HepG2 (cell line): Measurements from ENCODE around the gene ANKS3. TPM values are rescaled to one million over a fixed set of nuclear protein-coding genes. Genes with fewer than 3 reads are reported as not detected.

Experiments
- EZH2 ChIP-seq: conservative IDR thresholded peaks from 2 replicates; pipeline ENCODE4 v1.6.1; 2012; ENCODE audit warnings: mild to moderate bottlenecking, low read depth, low read length, moderate library complexity
- FOXA3 ChIP-seq: IDR thresholded peaks from 2 replicates; pipeline ENCODE4 v1.6.1; 2016; ENCODE audit warnings: missing genetic modification reagents, missing compliant biosample characterization
- GATAD1 ChIP-seq: IDR thresholded peaks from 2 replicates; pipeline ENCODE4 v1.6.1; 2016; ENCODE audit warnings: missing genetic modification reagents, missing compliant biosample characterization
- MAX ChIP-seq: IDR thresholded peaks from 2 replicates; pipeline ENCODE4 v1.6.1; 2012; ENCODE audit warnings: inconsistent platforms
- MNT ChIP-seq: fragments of 450-650 bp; IDR thresholded peaks from 2 replicates; pipeline ENCODE4 v1.6.1; 2016
- NFIC ChIP-seq: IDR thresholded peaks from 2 replicates; pipeline ENCODE4 v1.6.1; 2012; ENCODE audit warnings: mild to moderate bottlenecking, low read length, inconsistent platforms
- NRL ChIP-seq: sonication (generic); formaldehyde crosslinking; IDR thresholded peaks from 2 replicates; pipeline ENCODE4 v1.5.0; 2020; ENCODE audit warnings: missing genetic modification reagents, mild to moderate bottlenecking, moderate library complexity, borderline replicate concordance
- SNAI1 ChIP-seq: sonication (generic); formaldehyde crosslinking; IDR thresholded peaks from 2 replicates; pipeline ENCODE4 v1.5.0; 2020; ENCODE audit warnings: mild to moderate bottlenecking, missing genetic modification reagents, borderline replicate concordance
- TCF7L2 ChIP-seq: IDR thresholded peaks from 2 replicates; pipeline ENCODE4 v1.6.1; 2011; ENCODE audit warnings: mild to moderate bottlenecking, low read depth, low read length, moderate library complexity
- TRAFD1 ChIP-seq: sonication (generic); formaldehyde crosslinking; IDR thresholded peaks from 2 replicates; pipeline ENCODE4 v1.5.1; 2020; ENCODE audit warnings: missing genetic modification reagents, mild to moderate bottlenecking, borderline replicate concordance
- ZBED4 ChIP-seq: sonication (generic); formaldehyde crosslinking; IDR thresholded peaks from 2 replicates; pipeline ENCODE4 v1.4.0; 2020; ENCODE audit warnings: missing genetic modification reagents, borderline replicate concordance
- ZGPAT ChIP-seq: IDR thresholded peaks from 2 replicates; pipeline ENCODE4 v1.6.1; 2016; ENCODE audit warnings: mild to moderate bottlenecking
- ZNF260 ChIP-seq: sonication (generic); formaldehyde crosslinking; IDR thresholded peaks from 2 replicates; pipeline ENCODE4 v1.4.0; 2020; ENCODE audit warnings: missing genetic modification reagents, low read depth, mild to moderate bottlenecking, borderline replicate concordance
- ZNF280B ChIP-seq: sonication (generic); formaldehyde crosslinking; IDR thresholded peaks from 2 replicates; pipeline ENCODE4 v1.5.0; 2020; ENCODE audit warnings: missing genetic modification reagents, mild to moderate bottlenecking, borderline replicate concordance
- ZNF335 ChIP-seq: sonication (generic); formaldehyde crosslinking; IDR thresholded peaks from 2 replicates; pipeline ENCODE4 v1.4.0; 2020; ENCODE audit warnings: missing genetic modification reagents
- ZNF800 ChIP-seq: sonication (generic); formaldehyde crosslinking; IDR thresholded peaks from 2 replicates; pipeline ENCODE4 v1.4.0; 2020; ENCODE audit warnings: missing genetic modification reagents
- polyA plus RNA-seq, 8 experiments: library from polyadenylated mRNA; depleted of rRNA in 3 of 8; stranded (reverse) in 7 of 8; unstranded in 1 of 8; fragments of >200 nt; fragmentation: Illumina TruSeq in 4 of 8; extraction: Trizol in 4 of 8; gene quantifications; 2 replicates each; pipeline versions ENCODE4 v1.2.1 to v1.2.3, GENCODE V29; 2011 to 2016; ENCODE audit warnings: low read depth in 4 of 8, missing spikeins in 1 of 8, mixed read lengths in 1 of 8; ENCODE audit not compliant: insufficient read depth in 1 of 8
- total RNA-seq, 5 experiments: library from RNA; depleted of rRNA; stranded (reverse); fragments of >200 nt; fragmentation: Illumina TruSeq; extraction: Trizol; gene quantifications; 2 replicates each; pipeline ENCODE4 v1.2.3, GENCODE V29; 2016; ENCODE audit warnings: low read depth in 1 of 5

ANKS3 gene
- total and polyA plus RNA-seq, 2 of the 13 experiments (the other 11 are each of a cell fraction or from before 2014, with no cell fraction given), result 11.4 to 15.9 TPM

GRCh38 chr16:4734063-4734729, at the start of gene ANKS3, which contains the start of gene DNAAF8 (continued):
- TF ChIP-seq ZBED4 (CRISPR knock-in tag), result peak; percentile 94
- TF ChIP-seq ZNF335 (CRISPR knock-in tag), result no peak
- TF ChIP-seq ZGPAT, result peak; percentile 85; the same call in 1 of the 2 replicates
- no peak; the same call in 1 of the 2 replicates for TF ChIP-seq NRL
- peak; percentile 93 for TF ChIP-seq GATAD1 (CRISPR knock-in tag)
- peak; percentile 83 for TF ChIP-seq MAX
- TF ChIP-seq ZNF280B (CRISPR knock-in tag), result no peak
- no peak for TF ChIP-seq TRAFD1 (CRISPR knock-in tag)
- no peak for TF ChIP-seq EZH2
- peak; percentile 57; the same call in 1 of the 2 replicates for TF ChIP-seq SNAI1 (CRISPR knock-in tag)
- no peak for TF ChIP-seq NFIC
- peak; percentile 63 for TF ChIP-seq MNT
- peak; percentile 68 for TF ChIP-seq ZNF800 (CRISPR knock-in tag)
- TF ChIP-seq TCF7L2, result no peak
- no peak for TF ChIP-seq ZNF260 (CRISPR knock-in tag)
- peak; percentile 61; the same call in 1 of the 2 replicates for TF ChIP-seq FOXA3 (CRISPR knock-in tag)
